Cardiac fibroblast (primary cell): ENCODE results near the gene TSC1.

ENCODE experiments used
- DNase-seq, 2 donors: peaks; one replicate each; pipeline versions ENCODE4 v3.0.0 to v3.0.0-alpha.2; 2010; ENCODE audit warnings: low read depth in 2 of 2
- H3K4me3 ChIP-seq, 2 donors: replicated peaks in 1 of 2; 1 replicate in 1 of 2; 2 replicates in 1 of 2; pipeline ENCODE4 v1.5.1; 2011; ENCODE audit warnings: low read depth in 2 of 2, low read length in 2 of 2, mild to moderate bottlenecking in 2 of 2, moderate library complexity in 1 of 2
- CTCF ChIP-seq: IDR thresholded peaks from one replicate; pipeline ENCODE4 v1.5.1; 2011; ENCODE audit warnings: low read depth, mild to moderate bottlenecking, low read length, inconsistent platforms

TSC1 gene

GRCh38 chr9:132903574-132904492 lies 40.6 kb downstream of the TSC1 start:
- DNase-seq = no peak
- H3K4me3 ChIP-seq = no peak overlapping the region
- no peak for TF ChIP-seq CTCF

GRCh38 chr9:132901858-132902831 lies 42.3 kb downstream of the TSC1 start:
- peak; percentile 87 for TF ChIP-seq CTCF
- peak; percentile 88 to 90 for DNase-seq
- no peak overlapping the region for H3K4me3 ChIP-seq

- no peak for TF ChIP-seq CTCF
- no peak for DNase-seq
- H3K4me3 ChIP-seq = no peak overlapping the region
These were observed 46.4 kb downstream of the TSC1 start for GRCh38 chr9:132898051-132898450.

- H3K4me3 ChIP-seq = no peak overlapping the region
- DNase-seq = peak; percentile 8 to 29
- no peak for TF ChIP-seq CTCF
These were observed 47.5 kb downstream of the TSC1 start for GRCh38 chr9:132896906-132897305.

- DNase-seq = no peak
- H3K4me3 ChIP-seq = no peak overlapping the region
- no peak for TF ChIP-seq CTCF
These were observed 48.2 kb downstream of the TSC1 start for GRCh38 chr9:132896264-132896663.

GRCh38 chr9:132894862-132895835 lies 49.3 kb downstream of the TSC1 start:
- TF ChIP-seq CTCF = no peak
- H3K4me3 ChIP-seq = no peak overlapping the region
- no peak for DNase-seq
